HCEC 1CT (cell line): ENCODE data around the gene VSIG10L.

Source experiments
- DNase-seq: peaks from one replicate; pipeline ENCODE4 v3.0.0-alpha.2; 2017

The VSIG10L gene

DNA sequence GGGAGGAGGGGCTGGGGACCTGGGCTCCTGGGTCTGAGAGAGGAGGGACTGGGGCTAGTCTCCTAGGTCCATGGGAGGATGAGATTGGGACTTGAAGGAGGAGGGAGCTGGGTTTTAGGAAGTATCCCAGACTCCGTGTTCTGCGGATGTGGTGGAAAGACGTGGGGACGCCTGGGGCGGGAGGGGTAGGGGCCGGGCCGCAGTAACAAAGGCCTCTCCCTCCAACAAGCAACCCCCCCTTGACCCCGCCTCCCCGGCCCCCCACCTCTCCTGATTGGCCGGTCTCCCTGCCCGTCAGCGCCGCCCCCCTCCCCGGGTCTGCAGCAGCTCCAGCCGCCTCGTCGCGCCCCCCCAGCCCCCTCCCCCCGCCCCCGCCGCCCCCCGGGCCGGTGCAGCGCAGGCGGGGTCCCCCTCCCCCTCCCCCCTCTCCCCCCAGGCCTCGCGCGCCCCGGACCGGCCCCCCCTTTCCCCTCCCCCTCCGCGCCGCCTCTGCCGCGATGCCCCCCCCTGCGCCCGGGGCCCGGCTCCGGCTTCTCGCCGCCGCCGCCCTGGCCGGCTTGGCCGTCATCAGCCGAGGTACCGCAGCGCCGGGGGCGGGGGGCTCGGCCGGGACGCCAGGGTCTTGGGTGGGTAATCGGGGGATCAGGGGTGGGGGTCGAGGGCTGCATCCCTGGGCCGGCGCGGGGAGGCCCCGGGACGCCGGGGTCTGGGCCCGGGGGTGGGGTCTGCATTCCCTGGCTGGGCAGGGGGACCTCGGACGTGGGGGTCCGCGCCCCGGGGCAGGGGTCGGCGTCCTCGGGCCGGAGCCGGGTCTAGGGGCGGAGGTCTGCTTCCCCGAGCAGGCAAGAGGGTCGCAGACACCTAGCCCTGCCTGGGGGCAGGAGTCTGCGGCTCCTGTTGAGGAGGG, 30.3 kb downstream of the VSIG10L start, which contains the start of gene IGLON5:
Gene IGLON5, plus strand, starts transcription at position 294 of the 907 bp plus-strand sequence. Its CDS starts 204 bp downstream, at position 498.
- no peak for DNase-seq

GRCh38 chr19:51305479-51305878, 36.5 kb downstream of the VSIG10L start:
- no peak for DNase-seq

GRCh38 chr19:51301266-51301665, 40.7 kb downstream of the VSIG10L start:
- no peak for DNase-seq

DNA sequence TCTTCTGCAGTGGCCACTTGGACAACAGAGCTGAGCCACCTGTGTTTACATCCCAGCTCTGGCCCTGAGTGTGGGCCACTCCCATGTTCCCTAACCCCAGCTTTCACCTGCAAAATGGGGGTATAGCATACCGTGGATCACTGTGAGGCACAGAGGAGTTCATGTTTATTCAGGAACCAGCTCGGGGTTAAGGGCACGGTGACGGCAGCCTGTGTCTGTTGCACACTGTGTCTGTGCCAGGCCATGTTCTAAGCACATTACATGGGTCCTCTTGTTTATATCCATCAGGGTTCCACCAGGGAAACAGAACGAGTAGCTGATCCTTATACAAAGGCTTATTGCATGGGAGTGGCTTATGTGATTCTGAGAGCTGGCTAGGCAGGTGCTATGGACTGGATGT, 44.5 kb downstream of the VSIG10L start:
- DNase-seq, result no peak

DNA sequence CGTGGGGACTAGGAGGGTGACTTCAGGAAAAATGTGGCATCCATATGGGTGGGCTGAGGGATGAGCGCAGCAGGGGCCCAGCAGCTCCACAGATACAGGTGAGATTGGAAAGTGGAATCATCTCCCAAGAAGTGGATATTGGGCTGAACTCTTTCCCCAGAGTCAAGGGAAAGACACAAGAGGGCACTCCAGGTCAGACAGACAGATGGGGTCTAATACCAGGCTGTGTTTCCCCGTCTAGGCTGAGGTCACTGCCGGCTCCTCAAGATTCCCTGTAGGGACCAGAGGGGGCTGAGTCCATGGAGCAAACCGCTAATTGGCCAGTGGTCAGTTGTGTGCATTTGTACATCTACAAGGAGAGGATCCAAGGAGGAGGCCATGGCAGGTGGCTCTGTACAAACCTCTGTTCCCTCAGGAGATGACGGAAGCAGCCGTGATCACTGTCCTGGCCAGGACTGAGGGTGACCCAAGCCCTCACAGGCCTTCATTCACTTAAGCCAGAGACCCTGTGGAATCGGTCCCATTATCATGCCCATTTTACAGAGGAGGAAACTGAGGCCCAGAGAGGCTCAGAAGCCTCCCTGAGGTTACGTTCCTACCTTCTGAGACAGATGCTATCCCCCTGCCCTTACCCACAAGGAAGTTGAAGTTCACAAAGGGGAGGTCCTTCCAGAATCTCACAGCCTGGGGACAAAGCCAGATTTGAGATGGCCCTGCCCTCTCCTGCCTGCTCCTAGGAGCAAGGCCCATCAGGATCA, 45.4 kb downstream of the VSIG10L start:
- no peak for DNase-seq

GRCh38 chr19:51295382-51296126, 46.4 kb downstream of the VSIG10L start:
- no peak for DNase-seq

- no peak for DNase-seq
These were observed 47.0 kb downstream of the VSIG10L start for GRCh38 chr19:51294977-51295375.

GRCh38 chr19:51294211-51294976, 47.5 kb downstream of the VSIG10L start:
- DNase-seq, result no peak

DNA sequence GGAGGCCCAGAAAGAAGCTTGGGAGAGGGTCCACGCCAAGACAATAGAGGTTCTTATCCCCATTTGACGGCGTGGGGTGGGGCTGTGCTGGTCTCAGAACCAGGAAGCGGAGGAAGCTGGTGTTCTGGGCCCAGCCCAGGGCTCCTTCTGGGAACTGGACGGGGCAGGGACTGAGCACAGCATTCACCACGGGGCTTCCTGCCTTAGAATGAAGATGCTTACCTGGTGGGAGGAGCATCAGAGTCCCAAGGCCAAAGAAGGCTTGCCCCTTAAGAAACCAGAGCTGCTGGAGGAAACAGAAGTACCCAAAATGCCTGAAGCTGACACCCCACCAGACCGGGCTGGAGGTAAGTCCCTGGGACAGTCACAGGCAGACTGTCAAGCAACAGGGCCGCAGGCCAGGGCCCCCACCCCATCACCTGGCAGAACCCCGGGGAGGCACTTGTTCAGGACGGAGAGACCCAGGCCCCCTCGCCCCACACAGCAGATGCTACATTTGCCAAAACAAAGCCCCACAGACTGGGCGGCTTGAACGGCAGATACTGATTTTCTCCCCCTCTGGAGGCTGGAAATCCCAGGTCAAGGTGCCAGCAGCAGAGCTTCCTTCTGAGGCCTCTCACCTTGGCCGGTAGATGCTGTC, 48.2 kb downstream of the VSIG10L start:
- no peak for DNase-seq

DNA sequence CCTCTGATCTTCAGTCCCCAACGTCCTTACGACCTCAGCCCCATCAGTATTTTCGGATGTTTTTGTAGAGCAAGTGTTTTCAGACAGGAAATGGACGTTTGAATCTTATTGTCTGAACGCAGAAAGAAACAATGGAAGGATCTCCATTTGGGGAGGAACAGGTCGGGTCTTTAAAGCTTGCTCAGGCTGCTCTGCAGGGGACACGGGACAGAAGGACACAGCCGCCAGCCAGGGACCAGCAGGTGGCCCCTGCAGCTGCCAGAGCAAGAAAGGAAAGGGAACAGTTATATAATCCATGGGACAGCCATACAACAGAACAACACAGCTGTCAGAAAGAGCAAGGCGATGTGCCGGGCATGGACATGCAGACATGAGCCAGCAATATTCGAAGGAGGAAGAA, 49.0 kb downstream of the VSIG10L start:
- no peak for DNase-seq

DNA sequence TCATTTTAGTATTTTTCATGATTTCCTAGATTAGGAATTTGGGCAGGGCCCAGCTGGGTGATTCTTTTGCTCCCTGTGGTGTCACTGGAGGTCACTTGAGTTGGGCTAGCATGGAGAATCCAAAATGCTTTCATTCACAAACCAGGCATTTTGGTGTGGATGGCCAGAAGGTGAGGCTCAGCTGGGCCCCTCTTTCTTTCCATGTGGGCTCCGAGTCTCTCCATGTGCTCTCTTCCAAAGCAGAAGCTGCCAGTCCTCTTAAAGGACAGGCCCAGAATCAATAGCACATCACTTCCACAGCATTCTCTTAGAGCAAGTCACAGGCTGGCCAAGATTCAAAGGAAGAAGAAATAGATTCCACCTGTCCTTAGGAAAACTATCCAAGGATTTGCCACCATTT, 52.3 kb downstream of the VSIG10L start:
- no peak for DNase-seq

DNA sequence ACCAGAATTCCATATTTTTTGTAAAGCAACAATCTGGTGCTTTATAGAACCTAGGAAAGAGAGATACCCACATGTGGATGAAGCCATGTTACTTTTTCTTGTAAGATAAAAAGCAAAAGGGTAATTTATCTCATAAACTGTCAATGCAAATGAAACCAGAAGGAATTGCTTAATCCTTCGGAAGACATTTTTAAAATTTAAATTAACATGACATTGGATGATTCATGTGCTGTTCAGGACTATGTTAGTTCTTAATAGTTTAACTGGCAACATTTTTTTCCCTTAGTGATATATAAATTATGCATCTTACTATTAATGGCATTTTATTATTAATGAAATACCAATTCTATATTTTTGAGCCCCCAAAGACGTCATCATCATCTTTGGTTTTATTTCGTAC, 56.3 kb downstream of the VSIG10L start:
- DNase-seq, result no peak

GRCh38 chr19:51282335-51282734, 59.6 kb downstream of the VSIG10L start:
- no peak for DNase-seq
